Measurements from ENCODE around the gene TMEM174.

The TMEM174 gene

GRCh38 chr5:73172951-73173350 is at the start of gene TMEM174:
Gene TMEM174, plus strand, starts transcription at chr5:73173193. Its CDS starts 51 bp downstream, at chr5:73173244.
- no peak for FAIRE-seq

- FAIRE-seq, result no peak
These were observed 47.7 kb upstream of the TMEM174 start for GRCh38 chr5:73125289-73125688.

GRCh38 chr5:73126381-73126780 is 46.6 kb upstream of the TMEM174 start:
- FAIRE-seq, result no peak

- no peak for FAIRE-seq
These were observed 46.0 kb upstream of the TMEM174 start for GRCh38 chr5:73126957-73127356.

GRCh38 chr5:73129143-73129542 is 43.9 kb upstream of the TMEM174 start:
- no peak for FAIRE-seq

GRCh38 chr5:73130811-73131210 is 42.2 kb upstream of the TMEM174 start:
- no peak for FAIRE-seq

GRCh38 chr5:73131711-73132425 is 41.1 kb upstream of the TMEM174 start:
- FAIRE-seq, result no peak

- FAIRE-seq, result no peak
These were observed 40.2 kb upstream of the TMEM174 start for GRCh38 chr5:73132759-73133158.

- FAIRE-seq, result no peak
These were observed 38.0 kb upstream of the TMEM174 start for GRCh38 chr5:73135021-73135420.

- FAIRE-seq, result no peak
These were observed 37.5 kb upstream of the TMEM174 start for GRCh38 chr5:73135429-73136054.

- FAIRE-seq, result no peak
These were observed 36.9 kb upstream of the TMEM174 start for GRCh38 chr5:73136055-73136562.

GRCh38 chr5:73137563-73138530 is 35.1 kb upstream of the TMEM174 start:
- no peak for FAIRE-seq

GRCh38 chr5:73139485-73139884 is 33.5 kb upstream of the TMEM174 start:
- FAIRE-seq, result no peak

- FAIRE-seq, result no peak
These were observed 32.2 kb upstream of the TMEM174 start for GRCh38 chr5:73140801-73141200.

- FAIRE-seq, result no peak
These were observed 31.0 kb upstream of the TMEM174 start for GRCh38 chr5:73142035-73142434.

- FAIRE-seq, result no peak
These were observed 29.3 kb upstream of the TMEM174 start for GRCh38 chr5:73143716-73144115.

GRCh38 chr5:73149540-73149939 is 23.5 kb upstream of the TMEM174 start:
- FAIRE-seq, result no peak

- FAIRE-seq, result no peak
These were observed 22.1 kb upstream of the TMEM174 start for GRCh38 chr5:73150876-73151275.

- FAIRE-seq, result no peak
These were observed 21.1 kb upstream of the TMEM174 start for GRCh38 chr5:73151766-73152410.

- FAIRE-seq, result no peak
These were observed 20.3 kb upstream of the TMEM174 start for GRCh38 chr5:73152411-73153388.

GRCh38 chr5:73153513-73153912 is 19.5 kb upstream of the TMEM174 start:
- no peak for FAIRE-seq

Measured in A204.1 (cell line).